Stimulated activated CD8-positive, alpha-beta memory T cell treated with anti-CD3 and anti-CD28 coated beads, Interleukin-2, amount 100 ng/mL, for 1 hour (primary cell): ENCODE measurements around the gene KIF13A.
"Not testable (repeated sequence)": the region's sequence is repeated elsewhere in the genome, so short reads cannot be mapped to it uniquely, and the experiment has no call there.

Experiments
- DNase-seq, 2 donors: peaks; one replicate each; pipeline ENCODE4 v3.0.0-alpha.2; 2020; ENCODE audit warnings: low read depth in 2 of 2

Gene KIF13A

DNA sequence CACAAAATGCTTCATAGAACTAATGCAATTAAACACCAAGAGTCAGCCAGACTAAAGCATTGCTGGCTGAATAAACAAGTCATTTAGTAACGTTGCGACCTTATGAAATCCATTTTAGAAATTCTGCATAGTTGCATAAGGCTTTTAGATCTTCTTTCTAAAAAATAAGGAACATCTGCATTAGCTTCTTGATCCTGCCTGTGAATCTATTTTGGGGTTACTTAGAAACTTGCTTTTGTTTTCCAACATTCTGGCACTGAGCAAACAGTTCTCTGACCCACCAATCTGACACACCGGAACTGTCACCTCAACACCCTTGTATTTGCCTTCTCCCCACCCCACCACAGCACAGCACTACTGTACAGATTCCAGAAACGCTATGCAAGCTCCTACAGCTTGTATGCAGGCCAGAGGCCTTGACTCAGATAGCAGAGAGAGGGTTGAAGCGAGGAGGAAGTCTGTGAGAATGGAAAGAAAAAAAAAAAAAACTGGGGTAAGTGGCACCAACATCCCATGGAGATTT lies 55.0 kb downstream of the KIF13A start:
- DNase-seq: no peak

DNA sequence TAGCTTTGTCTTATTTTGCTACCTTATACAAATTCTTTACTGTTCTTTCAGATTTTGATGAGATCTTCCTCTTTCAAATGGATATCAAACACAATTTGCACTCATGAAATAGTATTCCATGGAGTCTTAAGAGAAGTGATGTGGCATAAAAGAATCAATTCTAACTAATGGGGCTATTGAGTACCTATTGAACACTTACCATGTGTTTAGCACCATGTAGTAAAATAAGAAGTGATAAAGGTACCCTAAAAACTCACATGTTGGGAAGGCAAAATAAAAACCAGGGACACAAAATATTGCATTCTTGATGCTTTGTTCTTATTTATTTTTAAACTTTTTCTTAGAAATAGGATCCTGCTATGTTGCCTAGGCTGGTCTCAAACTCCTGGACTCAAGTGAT lies 56.2 kb downstream of the KIF13A start:
- DNase-seq: no peak

DNA sequence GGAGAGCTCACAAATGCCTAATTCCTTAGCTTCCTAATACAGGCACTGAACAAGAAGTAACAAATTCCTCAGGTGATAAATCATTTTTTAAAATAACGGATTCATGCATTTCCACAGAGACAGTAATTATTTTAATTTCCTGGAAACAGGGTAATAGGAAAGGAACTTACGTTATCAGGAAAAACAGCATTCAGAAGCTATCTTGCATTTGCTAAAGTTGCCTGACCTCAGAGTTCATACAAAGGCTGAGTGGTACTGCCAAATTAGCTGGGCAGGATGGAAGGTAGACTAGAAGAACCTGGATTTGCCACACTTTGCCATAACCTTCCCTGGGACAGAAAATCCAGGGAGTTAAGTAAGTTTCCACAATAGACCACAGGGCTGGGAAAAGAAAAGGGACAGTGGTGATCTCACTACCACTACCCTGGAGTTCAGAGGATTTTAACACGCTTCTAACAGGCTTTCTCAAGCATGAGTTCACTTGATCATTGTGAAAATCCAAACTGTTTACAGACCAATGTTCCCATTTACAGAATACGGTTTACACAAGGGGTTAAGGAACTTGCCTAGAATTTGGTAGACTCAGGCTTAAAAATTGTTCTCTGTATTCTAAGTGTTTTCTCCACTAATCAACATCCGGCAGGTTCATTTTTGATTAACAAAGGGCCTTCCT lies 57.0 kb downstream of the KIF13A start:
- DNase-seq: no peak

DNA sequence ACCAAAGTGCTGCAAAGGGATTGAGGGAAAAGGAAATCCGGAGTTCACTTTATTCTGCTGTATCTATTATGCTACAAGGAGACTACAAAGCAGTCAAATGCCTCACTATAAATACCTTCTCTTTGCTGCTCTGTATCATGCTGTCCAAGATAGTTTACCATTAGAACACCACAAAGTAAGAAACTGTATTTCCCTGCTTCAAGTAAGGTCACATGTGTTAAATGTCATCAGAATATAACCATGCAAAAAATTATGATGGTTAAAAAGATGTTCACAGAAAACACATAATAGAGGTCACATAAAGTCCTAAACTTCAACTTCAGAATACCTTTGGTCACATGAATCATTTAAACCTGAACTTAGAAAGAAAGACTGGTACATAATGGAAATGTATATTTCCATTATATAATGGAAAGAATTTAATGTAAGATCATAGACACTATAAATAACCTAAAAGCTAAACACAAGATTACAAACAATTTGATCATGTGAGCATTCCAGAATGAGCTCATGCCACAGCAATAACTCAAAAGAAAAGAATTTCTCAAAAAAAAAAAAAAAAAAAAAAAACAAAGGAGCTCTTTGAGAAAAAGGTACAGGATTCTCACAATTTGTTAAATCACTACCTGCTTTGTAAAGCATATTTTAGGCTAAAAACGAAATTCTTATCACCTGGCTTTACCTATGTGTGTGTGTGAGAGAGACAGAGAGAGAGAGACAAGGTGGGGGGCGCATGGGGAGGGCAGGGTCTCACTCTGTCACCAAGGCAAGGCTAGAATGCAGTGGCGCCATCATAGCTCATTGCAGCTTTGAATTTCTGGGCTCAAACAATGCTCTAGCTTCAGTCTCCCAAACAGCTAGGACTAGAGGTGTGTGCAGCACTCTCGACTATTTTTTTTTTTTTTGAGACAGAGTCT lies 58.7 kb downstream of the KIF13A start:
- no peak for DNase-seq

DNA sequence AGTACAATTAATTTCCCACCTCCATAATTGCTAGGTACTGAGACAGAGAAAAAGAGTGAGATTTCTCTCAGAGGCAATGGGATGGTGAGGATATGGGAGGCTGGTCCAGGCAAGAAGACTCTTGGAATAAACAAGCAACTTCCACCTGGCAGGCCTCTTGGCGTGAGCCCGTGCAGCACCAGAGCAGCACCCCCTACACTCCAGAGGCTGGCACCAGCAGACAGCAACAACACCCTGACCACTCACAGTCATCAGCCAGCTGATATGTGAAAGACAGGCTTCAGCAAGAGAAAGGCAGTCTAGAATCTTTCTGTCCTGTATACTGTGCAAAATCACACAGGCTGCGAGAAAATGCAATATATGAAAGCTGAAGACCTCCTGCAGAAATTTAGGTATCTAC lies 59.7 kb downstream of the KIF13A start:
- no peak for DNase-seq

DNA sequence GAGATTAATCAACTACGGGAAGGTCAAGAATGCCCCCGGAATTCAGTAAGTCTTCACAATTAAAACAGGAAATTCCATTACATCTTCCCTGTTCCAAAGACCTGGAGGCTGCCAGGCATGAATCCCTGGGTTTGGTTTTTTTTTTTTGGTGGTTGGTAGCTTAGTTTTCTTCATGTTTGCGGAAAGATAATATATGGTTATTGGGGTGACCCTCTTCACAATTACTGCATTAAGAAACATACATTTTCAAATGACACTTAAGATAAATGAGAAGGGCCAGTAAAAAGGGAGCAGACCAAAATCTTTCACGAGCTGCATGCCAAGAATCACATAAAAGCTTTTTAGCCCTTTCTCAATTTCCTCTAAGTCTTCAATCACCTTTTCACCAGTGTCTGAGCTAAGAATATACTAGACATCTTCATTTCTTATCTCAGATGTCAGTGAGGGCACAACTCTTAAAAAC lies 64.0 kb downstream of the KIF13A start:
- no peak for DNase-seq

DNA sequence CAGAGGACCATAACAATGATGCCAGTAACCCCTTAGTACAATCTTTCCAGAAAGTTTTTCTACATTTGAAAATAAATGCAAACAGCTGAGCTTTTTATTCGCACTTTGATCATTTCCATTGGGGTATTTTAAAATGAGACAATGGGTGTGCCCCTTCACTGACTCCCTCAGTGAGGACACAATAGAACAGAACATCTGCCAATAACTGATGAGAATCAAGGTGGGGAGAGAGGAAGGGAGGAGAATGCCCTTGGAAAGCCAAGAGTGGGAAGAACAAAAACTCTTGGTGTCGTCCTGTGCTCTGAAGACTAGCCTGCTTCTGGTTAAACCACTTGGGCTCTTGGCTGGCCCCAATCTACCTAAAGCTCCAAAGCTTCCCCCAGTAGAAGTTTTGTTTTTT lies 66.0 kb downstream of the KIF13A start:
- DNase-seq: no peak

DNA sequence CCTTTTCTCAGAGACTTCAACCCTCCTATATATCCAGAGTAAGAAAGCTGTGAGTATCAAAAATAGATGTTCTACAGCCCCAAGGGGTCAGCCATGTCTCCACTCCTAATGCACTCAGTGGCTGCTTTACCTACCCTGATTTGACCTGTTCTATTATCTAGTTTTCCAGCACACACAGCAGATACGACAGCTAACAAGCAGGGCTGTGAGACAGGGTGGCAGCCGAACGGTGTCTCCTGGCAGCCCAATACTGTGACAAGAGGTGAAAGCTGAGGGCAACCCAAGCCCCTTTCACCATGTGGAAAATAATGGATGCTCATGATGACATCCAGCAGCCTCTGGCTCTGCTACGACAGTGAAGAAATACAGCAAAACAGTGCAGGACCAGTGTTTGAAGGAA lies 67.9 kb downstream of the KIF13A start:
- no peak for DNase-seq

DNA sequence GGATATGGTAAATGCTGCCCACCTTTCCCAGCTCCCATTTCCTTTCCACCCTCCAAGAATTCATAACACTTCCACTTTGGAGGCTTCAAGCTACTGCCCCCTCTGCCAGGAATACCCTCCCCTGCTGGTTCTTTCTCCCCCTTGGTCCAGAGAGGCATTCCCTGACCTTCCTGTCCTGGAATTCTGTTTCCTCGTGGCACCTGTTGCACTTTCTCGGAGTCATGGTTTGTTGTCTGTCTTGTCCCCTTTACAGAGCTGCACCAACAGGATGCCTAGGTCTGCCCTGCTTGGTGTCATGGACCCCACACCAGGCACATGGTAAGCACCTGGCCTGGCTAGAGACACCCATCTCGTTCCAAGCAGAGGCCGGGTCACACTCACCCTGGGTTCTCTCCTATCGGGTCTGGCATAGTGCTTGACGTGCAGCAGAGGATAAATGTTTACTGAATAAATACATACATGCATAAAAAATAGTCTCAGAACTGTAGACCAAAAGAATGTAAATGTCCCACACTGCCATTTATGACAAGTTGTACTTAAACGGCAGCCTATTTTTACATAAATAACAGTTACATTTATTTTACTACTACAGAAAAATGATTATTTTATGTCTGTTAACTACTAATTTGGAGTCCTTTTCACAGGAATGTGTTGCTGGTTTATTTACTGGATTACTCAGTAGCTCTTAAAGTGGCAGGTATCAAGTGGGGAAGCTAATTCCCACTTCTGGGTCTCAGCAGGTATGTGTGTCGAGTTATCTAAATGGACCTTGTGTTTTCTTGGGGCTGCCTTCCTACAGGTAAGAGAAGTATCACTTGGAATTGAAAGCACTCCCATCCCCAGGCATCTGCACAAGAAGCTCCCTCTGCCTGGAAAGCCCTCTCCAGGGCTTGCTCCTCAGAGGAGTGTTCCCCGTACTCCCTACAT lies 69.3 kb downstream of the KIF13A start:
- DNase-seq: no peak

DNA sequence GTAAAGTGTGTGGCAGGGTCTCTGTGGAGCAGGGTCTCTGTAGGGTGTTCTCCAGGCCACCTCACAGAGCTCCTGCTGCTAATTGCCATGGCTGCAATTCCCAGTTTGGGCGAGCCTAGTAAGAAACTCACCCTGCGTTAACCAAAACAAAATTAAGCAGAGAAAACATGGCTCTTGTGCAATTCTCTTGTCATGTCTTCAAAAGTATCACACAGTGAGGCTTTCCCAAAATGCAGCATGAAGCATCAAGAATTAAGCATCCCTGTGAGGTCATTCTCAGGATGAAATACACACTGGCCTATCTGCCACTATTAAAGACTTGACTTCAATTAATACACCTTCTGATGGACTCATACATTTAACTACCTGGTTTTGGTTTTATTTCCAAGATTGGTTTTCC lies 72.8 kb downstream of the KIF13A start:
- no peak for DNase-seq

DNA sequence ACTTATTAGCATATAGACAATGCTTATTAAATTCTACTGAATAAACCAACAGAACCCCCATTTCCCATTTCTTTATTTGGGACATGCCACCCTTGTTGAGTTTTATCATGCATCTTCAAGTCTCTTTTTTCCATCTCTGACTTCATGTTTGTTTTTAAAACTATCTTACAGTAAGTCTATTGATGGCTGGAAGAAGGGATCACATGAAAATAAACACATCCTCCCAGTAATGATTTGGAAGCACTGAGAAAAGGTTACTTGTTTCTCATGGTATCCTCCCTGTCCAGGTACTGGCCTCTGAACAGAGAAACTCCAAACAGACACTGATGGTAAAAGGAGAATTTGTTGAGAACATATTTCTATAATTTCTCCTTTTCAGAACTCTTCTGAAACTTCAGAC lies 74.9 kb downstream of the KIF13A start:
- DNase-seq: no peak

DNA sequence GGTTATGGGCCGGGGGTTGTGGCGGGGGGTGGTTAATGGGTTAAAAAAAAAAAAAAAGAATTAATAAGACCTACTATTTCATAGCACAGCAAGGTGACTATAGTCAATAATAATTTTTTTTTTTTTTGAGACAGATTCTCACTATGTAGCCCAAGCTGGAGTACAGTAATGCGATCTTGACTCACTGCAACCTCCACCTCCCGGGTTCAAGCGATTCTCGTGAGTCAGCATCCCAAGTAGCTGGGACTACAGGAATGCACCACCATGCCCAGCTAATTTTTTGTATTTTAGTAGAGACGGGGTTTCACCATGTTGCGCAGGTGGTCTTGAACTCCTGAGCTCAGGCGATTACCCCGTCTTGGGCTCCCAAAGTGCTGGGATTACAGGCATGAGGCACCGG lies 75.8 kb downstream of the KIF13A start:
- not testable (repeated sequence) for DNase-seq

DNA sequence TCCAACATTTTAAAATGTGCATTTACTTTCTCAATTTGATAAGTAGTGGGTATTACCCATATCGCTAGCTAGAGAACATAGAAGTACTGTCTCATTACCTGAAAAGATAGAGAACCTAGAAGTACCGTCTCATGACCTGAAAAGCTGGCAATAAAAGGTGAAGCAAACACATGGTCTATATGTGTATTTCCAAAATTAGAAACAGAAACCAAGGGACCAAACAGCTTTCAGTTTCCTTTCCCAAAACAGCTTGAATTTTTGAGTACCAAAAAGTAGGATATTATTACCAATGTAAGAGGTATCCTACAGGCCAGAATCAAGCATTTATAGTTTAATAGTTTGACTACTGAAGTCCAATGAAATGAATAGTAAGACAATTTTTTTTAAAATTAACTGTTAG lies 77.2 kb downstream of the KIF13A start:
- DNase-seq: no peak

DNA sequence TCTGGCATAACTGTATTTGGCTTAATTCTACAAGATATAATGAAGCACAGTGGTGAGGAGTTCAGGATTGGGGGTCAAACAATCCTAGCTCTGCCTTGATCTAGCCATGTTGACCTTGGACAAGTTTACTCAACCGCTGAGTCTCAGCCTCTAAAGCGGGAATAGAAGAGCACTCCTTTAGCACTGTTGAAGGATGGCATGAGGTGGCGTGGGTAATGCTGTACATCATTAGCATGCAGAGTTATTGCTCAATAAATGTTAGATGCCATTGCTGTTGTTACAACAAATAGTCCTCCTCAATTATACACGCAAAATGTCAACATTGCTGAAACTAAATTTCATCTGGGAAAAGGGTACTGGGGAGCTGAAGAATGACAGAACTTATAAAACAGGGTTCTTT lies 78.6 kb downstream of the KIF13A start:
- no peak for DNase-seq

DNA sequence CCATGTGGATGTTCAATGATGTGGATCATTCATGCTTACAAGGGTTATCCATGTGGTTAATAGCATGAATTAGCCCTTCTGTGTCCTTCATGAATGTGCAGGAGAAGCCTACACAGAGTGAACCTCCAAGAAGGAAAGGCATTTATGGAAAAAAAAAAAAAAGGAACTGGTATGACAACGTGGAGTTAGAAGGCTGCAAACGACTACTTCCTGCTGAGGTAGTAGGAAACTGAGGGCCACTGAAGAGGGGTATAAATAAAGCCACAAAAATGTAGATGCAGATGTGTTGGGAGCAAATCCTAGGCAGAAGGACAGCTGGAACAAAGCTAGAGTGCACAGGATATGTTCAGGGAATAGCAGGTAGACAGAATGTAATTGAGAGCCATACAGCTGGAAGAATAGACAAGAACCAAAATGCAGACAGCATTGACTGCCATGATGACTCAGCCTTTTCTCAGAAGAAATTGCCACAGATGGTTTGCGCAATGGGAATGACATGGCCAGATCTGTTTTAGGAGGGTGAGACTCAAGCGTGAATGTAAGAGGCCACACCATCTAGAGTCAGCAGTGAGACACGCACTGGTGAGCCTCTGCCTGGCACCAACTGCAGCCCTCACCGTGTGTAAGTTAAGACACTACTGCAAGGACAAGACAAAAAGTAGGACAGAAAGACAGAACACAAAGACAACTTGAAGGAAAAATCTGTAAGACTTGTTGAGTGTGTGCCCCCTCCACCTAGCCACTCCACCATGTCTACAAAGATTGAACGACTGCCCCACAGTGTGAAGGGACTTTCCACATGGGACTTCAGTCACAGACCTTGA lies 79.8 kb downstream of the KIF13A start:
- DNase-seq: no peak

DNA sequence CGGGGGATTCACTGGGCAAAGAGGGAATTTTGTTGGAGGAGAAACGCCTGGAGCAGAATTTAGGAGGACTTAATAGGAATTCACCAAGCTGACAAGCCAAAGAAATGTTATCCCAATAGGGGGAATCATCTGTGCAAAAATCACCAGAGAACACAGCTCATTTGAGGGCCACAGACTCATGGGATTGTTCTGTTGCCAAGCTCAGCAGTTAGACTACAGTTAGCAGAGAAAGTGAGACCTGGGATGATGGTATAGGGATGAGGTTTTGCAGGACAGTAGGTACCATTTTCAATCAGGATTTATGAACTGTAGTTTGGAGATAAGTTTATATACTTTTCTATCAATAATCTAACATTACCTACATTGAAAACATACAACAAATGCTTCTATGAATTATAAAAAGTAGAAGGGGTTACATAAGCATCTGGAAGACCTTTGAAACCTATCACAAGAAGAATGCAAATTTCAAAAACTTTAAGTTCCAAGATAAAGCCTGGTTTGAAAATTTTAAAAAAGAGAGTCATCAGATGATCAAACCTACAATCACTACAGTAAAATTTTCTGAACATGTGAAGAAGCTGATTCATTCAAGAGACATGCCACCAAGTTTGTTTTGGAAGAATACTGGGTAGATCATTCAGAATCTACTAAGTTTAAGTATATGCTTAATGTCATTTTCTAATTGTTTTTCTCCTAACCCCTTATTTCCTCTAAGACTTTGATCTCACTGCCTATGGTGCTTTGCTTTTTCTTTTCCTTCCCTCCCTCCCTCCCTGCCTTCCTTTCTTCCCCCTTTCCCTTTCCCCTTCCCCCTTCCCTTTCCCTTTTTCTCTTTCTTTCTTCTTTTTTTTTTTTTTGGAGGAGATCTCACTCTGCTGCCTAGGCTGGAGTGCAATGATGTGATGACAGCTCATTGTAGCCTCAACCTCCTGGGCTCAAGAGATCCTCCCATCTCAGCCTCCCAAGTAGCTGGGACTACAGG lies 81.5 kb downstream of the KIF13A start:
- DNase-seq: no peak

DNA sequence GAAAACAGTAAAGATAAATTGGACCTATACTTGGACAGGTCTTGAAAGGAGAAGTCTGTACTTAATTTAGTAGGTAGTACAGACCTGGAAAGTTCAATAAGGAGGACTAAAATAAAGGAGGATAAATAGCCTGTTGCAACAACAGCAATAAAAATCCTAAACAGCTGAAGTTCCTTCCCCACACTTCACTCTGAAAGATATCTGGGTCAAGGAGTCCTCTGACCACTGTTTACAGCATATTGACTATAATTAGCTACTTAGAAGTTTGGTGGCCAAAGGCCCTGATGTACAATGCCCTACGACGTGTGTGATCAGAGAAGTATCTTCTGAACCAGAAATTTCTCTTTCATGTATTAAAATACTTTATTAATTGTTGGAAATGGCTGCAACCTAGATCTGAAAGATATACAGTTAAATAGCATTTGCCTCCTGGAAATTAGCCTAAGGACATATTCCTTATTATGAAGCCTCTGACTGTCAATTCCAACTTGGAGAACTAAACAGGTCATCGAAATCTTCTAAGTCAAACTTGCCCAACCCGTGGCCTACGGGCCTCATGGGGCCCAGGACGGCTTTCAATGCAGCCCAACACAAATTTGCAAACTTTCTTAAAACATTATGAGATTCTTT lies 82.8 kb downstream of the KIF13A start:
- no peak for DNase-seq

DNA sequence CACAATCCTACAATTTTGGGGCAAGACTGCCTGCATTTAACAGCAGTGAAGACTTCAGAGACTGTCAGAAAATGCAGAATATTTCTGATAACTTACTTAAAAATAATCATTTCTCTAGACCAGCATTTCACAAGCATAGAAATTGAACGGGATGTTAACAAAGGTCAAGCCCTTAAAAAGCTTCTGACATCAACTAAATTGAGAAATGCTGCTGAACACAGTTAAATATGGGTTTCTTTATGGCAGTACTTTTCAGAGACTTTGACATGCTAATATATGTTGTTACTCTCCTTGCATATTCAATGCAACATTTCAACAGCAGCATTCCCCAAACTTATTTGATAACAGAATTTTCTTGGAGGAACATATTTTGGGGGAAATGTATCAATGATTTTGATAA lies 84.5 kb downstream of the KIF13A start:
- no peak for DNase-seq

DNA sequence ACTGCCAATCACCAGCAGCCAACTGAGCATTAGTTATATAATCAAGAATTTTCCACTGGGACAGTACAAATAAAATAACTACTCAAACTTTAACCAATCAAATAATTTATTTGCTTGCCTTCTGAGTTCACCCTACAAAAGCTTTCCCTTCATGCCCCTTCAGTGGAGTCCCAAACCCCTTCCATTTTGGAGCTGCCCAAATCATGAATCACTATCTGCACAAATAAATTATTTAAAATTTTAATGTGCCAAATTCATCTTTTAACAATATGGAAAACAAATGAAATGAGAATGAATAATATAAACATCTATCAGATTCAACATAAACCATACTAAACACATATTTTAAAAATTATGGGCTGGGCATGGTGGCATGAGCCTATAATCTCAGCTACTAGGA lies 85.9 kb downstream of the KIF13A start:
- no peak for DNase-seq
